Fibroblast of mammary gland (primary cell): Measurements from ENCODE around the gene OR9K2.
"Not testable (repeated sequence)": the region's sequence is repeated elsewhere in the genome, so short reads cannot be mapped to it uniquely, and the experiment has no call there.

Experiments
- DNase-seq: peaks from one replicate; pipeline ENCODE4 v3.0.0-alpha.2; 2010; ENCODE audit warnings: low read depth
- H3K4me3 ChIP-seq: 2 replicates; pipeline ENCODE4 v1.5.1; 2011; ENCODE audit warnings: low read depth, mild to moderate bottlenecking, low read length, moderate library complexity; ENCODE audit not compliant: control insufficient read depth
- TF ChIP-seq, protein P1 (sequence below): conservative IDR thresholded peaks from 2 replicates; pipeline ENCODE4 v1.5.1; 2011; ENCODE audit warnings: low read depth, low read length, inconsistent platforms; ENCODE audit not compliant: control insufficient read depth, insufficient read depth

OR9K2 gene

DNA sequence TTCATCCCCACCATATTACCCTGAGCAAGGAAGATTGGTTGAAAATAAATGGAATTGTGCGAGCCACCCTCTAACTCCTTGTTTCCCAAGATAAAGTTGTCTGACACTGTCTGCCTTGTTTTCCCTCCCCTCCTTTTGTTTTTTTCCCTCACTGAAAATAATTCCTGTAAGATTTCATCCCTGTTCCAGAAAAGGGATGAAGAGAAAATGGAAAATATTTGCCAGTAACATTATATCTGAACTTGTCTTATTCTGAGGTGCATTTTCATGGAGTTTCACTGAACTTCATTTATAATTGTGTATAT, 17.3 kb downstream of the OR9K2 start:
- TF ChIP-seq, protein P1, sequence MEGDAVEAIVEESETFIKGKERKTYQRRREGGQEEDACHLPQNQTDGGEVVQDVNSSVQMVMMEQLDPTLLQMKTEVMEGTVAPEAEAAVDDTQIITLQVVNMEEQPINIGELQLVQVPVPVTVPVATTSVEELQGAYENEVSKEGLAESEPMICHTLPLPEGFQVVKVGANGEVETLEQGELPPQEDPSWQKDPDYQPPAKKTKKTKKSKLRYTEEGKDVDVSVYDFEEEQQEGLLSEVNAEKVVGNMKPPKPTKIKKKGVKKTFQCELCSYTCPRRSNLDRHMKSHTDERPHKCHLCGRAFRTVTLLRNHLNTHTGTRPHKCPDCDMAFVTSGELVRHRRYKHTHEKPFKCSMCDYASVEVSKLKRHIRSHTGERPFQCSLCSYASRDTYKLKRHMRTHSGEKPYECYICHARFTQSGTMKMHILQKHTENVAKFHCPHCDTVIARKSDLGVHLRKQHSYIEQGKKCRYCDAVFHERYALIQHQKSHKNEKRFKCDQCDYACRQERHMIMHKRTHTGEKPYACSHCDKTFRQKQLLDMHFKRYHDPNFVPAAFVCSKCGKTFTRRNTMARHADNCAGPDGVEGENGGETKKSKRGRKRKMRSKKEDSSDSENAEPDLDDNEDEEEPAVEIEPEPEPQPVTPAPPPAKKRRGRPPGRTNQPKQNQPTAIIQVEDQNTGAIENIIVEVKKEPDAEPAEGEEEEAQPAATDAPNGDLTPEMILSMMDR, result no peak
- no peak overlapping the region for H3K4me3 ChIP-seq
- no peak for DNase-seq

DNA sequence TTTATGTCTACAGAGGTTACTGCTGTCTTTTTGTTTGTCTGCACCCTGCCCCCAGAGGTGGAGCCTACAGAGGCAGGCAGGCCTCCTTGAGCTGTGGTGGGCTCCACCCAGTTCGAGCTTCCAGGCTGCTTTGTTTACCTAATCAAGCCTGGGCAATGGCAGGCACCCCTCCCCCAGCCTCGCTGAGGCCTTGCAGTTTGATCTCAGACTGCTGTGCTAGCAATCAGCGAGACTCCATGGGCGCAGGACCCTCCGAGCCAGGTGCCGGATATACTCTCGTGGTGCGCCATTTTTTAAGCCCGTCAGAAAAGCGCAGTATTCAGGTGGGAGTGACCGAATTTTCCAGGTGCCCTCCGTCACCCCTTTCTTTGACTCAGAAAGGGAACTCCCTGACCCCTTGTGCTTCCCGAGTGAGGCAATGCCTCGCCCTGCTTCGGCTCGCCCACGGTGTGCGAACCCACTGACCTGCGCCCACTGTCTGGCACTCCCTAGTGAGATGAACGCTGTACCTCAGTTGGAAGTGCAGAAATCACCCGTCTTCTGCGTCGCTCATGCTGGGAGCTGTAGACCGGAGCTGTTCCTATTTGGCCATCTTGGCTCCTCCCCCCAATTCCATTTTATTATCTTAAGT, 40.9 kb downstream of the OR9K2 start:
- not testable (repeated sequence) for DNase-seq, H3K4me3 ChIP-seq

GRCh38 chr12:55171445-55171844, 45.2 kb downstream of the OR9K2 start:
- TF ChIP-seq, protein P1, result no peak
- H3K4me3 ChIP-seq, result no peak overlapping the region
- no peak for DNase-seq

DNA sequence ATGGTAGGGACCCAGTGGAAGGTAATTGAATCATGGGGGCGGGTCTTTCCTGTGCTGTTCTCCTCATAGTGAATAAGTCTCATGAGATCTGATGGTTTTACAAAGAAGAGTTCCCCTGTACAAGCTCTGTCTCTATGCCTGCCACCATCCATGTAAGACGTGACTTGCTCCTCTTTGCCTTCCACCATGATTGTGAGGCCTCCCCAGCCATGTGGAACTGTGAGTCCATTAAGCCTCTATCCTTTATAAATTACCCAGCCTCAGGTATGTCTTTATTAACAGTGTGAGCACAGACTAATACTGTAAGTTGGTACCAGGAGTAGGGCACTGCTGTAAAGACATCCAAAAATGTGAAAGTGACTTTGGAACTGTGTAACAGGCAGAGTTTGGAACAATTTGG, 45.6 kb downstream of the OR9K2 start:
- not testable (repeated sequence) for H3K4me3 ChIP-seq, DNase-seq

DNA sequence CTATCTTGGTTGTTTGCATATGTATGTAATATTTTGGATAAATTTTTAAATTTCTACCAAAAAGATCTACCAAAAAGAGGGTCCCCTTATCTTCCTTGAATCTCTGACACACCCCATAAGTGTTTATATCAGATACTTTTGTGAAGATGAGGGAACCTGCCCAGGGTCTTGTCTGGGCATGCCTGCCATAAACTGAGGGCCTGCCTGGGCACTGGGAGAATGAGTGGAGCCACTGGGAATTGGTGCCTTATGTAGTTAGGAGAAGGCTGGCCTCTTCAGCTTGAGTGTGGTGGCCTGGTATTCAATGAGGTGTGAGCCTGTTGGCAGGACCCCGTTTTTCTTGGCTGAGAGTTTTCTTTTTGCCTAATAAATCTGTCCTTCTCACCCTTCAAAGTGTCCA, 46.5 kb downstream of the OR9K2 start:
- DNase-seq, result no peak
- no peak overlapping the region for H3K4me3 ChIP-seq
- TF ChIP-seq, protein P1, result no peak

- DNase-seq, result no peak
Measured at GRCh38 chr12:55173456-55173855, 47.2 kb downstream of the OR9K2 start.

More at GRCh38 chr12:55173456-55173855, 47.2 kb downstream of the OR9K2 start:
- no peak overlapping the region for H3K4me3 ChIP-seq
- TF ChIP-seq, protein P1, result no peak
